HG02763 (cell line): ENCODE data around the gene GRM5.
"Not testable (repeated sequence)": the region's sequence is repeated elsewhere in the genome, so short reads cannot be mapped to it uniquely, and the experiment has no call there.

Source experiments
- ATAC-seq: cut with Tn5 transposase; IDR thresholded peaks from one replicate; pipeline ENCODE4 v1.9.1; 2021; ENCODE audit warnings: mild to moderate bottlenecking, moderate library complexity; ENCODE audit not compliant: unreplicated experiment

Gene GRM5

GRCh38 chr11:88978992-88979391, 86.8 kb downstream of the GRM5 start:
- ATAC-seq: not testable (repeated sequence)

GRCh38 chr11:88975441-88975840, 90.3 kb downstream of the GRM5 start:
- ATAC-seq: not testable (repeated sequence)

GRCh38 chr11:88972210-88972609, 93.6 kb downstream of the GRM5 start:
- no peak for ATAC-seq

- not testable (repeated sequence) for ATAC-seq
Observed at GRCh38 chr11:88961621-88962020, 104.2 kb downstream of the GRM5 start.

DNA sequence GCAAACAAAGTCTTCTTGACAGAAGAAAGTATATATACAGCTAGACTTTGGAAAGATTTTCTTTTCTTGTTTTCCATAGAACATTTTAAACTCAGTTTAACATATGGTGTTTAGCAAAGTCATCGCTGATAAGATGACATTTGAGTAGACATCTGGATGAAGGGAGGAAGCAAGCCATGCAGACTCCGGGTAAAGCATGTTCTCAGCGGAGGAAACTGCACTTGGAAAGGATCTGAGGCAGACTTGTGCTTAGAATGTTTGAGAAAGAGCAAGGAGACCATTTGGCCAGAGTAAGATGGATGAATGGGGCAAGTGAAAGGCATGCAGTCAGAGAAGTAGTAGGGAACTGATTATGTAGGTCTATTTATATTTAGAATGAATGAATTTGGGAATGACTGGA, 105.9 kb downstream of the GRM5 start:
- not testable (repeated sequence) for ATAC-seq

DNA sequence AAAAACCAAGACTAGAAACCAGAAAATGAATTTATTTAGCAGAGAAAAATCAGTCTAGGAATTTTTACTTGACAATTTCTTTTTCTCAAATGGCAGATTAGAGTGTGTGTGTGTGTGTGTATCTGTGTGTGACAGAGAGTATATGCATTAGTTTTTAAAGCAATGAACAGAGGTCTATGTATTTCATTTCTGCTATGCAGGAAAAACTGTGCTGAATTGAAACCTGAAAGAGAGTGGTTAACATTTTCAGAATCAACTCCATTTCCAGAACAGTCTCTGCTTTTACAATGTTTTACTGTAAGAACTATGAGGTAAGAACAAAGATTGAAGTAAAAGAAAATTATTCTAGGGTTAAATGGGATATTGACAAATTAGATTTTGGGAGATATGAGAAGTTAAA, 114.8 kb downstream of the GRM5 start:
- no peak for ATAC-seq

- ATAC-seq: not testable (repeated sequence)
Observed at GRCh38 chr11:88948908-88949307, 116.9 kb downstream of the GRM5 start.

DNA sequence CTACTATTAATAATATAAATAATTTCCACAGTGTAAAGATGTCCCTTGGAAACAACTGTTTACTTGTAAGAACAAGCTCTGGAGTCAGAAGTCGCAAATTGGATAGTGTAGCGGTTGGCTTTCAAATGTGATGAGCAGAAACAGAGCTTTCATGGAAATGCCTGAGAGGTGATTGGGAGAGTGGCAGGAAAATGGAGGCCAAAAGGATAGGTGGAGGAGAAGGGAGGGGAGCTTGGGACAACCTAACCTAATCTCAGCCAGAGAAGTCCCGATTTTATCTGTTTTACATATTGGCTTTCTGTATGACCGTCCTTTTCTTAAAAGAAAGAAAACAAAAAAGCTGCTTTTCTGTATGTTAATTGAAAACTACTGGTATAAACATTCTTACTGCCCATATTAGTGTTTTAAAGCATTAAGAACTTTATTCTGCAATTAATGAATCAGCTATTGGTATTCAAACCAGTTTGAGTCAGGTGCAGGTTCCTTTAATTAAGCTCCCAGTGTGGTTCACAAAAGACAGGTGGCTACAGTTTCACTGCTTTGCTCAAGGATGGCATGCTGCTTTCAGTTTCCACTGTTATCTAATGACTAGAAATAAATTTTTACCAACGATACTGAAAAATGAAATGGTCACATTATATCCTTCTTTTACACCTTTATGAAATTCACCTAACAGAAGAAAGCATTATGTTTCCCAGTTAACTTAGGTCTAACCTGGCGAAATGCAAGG, 117.8 kb downstream of the GRM5 start:
- ATAC-seq: peak; percentile 49

GRCh38 chr11:88929665-88930064, 136.1 kb downstream of the GRM5 start:
- ATAC-seq: not testable (repeated sequence)

- not testable (repeated sequence) for ATAC-seq
Observed at GRCh38 chr11:88917065-88917464, 148.7 kb downstream of the GRM5 start.

DNA sequence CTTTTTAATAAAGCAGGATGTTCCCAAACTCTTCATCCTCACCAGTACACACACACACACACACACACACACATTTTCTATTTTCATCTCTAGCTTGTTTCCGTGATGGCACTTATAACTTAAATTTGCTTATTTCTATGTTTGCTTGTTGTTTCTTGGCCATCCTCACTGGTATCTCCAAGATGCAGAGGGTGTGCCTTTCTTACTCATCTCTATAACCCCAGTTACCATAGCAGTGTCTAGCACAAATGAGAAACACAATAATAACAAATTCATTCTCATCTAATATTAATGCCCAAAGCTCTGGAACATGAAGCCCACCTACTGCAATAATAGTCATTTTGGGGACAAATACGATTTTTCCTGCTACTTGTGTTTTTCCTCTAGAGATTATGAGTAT, 156.3 kb downstream of the GRM5 start:
- no peak for ATAC-seq

- ATAC-seq: not testable (repeated sequence)
Observed at GRCh38 chr11:88901436-88901835, 164.3 kb downstream of the GRM5 start.

- ATAC-seq: not testable (repeated sequence)
Observed at GRCh38 chr11:88888855-88889254, 176.9 kb downstream of the GRM5 start.

DNA sequence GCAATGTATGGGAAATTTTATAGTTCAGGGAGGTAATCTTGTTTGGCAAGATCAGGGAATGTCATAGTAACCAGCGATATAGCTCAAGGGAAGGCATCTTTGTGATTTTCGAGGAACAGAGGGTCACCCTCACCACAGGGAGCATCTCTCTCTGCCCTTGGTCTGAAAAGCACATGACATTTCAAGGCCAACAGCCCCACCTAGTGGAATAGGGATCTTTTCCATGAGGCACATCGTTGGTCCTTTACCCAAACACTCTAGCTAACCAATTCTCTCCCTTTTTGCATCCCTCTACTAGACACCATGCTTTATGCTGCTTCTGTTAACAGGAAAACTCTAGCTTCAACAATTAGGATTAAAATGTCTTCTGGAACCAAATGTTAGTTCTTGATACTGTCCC, 179.0 kb downstream of the GRM5 start:
- no peak for ATAC-seq

GRCh38 chr11:88882800-88883199, 183.0 kb downstream of the GRM5 start:
- not testable (repeated sequence) for ATAC-seq

DNA sequence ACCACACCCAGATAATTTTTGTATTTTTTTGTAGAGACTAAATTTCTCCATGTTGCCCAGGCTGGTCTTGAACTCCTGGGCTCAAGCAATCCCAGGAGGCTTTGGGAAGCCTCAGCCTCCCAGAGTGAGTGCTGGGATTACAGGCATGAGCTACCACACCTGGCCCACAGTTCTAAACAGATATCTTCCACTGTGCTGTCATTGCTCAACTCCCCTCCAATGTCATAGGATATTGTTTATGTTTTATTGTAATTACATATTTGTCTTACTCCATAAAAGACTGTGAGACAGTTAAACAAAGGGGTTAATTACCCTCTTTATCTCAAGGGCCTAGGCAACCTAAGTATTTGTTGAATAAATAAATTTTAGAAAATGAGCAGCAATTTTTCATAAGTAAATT, 204.2 kb downstream of the GRM5 start:
- ATAC-seq: no peak

DNA sequence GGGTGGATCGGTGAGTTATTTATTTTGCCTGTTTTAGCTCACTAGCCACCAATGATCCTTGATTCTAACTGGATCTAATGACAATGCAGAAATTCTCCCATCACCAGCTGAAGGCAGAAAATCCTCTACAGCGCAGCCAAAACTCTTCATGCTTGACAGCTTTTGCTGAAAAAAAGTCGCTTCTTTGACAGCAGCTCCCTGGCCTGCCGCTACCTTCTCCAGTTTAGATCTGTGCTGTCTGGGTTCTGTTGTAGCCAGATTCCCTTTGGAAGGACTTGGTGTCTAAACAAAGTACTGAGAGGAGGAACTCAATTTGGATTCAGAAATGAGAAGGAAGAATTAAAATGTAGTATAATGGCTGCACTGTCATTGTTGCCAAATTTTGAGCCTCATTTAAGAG, 205.4 kb downstream of the GRM5 start:
- not testable (repeated sequence) for ATAC-seq

GRCh38 chr11:88853963-88854362, 211.8 kb downstream of the GRM5 start:
- ATAC-seq: not testable (repeated sequence)

DNA sequence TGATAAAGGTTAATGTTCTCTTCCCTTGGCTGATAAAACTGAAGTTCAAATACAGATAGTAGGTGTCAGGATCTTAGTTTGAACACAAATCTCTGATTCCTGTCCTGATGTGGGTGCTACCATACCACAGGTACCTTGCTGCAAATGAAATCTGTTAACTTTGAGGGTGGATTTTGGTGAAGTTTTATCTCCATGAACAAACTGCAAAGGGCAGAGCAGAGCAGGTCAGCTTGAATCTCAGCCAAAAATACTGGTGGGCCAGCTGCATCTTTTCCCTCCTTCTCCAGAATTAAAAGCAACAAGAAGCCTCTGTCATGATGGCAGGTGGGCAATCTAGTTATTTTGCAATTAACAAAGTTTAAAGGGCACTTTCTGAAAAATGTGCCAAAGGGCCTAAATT, 214.2 kb downstream of the GRM5 start:
- not testable (repeated sequence) for ATAC-seq

- ATAC-seq: not testable (repeated sequence)
Observed at GRCh38 chr11:88849773-88850172, 216.0 kb downstream of the GRM5 start.

DNA sequence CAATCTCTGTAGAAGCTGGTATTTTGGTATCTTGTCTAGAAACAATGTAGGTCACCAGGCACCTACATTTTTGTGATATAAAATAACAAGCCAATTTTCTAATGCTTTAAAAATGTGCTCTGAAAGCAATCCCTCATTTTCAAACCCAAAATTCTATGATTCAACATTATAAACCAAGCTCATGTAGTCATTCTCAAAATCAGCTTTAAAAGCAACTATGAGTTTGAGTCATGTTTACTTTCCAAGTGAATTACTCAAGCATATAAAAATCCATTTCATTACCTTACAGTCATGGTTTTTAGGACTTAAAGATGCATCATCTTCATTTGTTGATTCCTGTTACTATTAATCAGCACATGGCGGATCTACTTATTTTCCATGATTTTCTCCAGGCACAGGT, 216.4 kb downstream of the GRM5 start:
- no peak for ATAC-seq

GRCh38 chr11:88846266-88846665, 219.5 kb downstream of the GRM5 start:
- ATAC-seq: not testable (repeated sequence)

DNA sequence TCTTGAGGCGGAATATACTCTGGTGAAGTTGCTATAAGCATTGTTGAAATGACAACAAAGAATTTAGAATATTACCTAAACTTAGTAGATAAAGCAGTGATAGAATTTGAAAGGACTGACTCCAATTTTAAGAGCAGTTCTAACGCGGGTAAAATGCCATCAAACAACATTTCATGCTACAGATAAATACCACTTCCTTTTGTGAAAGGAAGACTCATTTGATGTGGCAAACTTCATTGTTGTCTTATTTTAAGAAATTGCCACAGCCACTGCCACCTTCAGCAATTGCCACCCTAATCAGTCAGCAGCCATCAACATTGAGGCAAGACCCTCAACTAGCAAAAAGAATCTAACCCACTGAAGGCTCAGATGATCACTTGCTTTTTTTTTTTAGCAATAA, 220.8 kb downstream of the GRM5 start:
- ATAC-seq: not testable (repeated sequence)
